GM21529 (cell line): Measurements from ENCODE around the gene CCDC185.

Experiments used
- ATAC-seq: cut with Tn5 transposase; IDR thresholded peaks from one replicate; pipeline ENCODE4 v1.9.1; 2021; ENCODE audit not compliant: unreplicated experiment

Gene CCDC185

DNA sequence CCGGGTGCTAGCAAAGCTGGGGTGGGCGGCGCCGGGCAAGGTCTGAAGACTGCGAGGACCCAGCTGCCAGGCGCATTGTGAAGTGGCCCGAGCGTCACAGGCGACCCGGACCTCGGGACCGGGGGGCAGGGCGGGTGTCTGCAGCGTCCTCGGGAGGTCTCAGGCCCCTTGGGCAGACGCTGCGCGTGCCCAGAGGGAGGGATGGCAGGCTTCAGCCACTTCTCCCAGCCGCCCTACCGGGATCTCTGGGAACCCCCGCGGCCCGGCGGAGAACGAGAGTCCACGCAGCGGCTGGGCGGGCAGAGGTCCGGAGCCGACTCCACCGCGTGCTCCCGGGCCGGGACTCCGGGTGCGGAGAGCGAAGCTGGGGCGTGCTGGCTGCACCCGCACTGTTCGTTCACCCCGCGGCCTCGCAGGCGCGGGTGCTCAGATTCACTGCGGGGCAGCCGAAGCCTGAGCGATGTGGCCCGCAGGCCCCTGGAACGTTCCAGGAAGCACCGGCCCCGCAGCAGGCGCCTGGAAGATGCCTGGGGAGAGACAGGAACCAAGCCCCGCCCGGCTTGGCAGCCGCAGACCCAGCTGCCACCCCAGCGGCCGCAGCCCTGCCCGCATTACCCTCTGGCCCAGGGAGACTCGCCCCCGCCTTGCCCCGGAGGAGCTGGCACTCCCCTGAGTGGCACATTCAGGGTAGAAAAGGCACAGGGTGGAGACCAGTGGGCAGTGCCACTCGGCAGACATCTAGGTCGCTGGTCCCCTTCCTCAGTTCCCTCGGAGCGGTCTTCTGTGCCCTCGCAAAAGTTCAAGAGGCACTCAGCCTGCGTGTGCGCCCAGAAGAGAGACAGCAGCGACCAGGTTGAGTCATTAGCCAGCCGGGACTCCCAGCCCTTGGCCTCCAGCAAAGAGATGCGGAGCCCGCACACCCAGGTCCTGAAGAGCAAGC is at the start of gene CCDC185:
Gene CCDC185, plus strand, starts transcription at position 141 of the 940 bp plus-strand sequence. Its CDS starts 61 bp downstream, at position 202.
- no peak for ATAC-seq

DNA sequence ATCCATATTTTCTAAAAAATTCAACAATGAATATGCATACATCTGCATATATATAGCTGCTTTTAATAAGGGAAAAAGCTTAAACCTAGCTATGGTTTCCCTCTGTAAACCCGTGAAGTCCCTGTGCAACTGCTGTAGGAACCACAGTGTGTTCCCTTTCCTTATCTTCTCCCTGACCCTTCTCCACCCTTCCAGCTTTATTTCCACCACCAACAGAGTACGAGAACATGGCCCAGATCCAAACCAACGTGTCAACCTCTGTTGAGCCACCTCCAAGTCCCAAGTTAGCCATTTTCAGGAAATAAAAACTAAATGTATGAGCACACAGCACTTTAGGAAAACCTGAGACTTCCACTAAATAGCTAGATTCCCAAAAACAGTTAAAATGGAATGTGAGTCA is 49.5 kb upstream of the CCDC185 start:
- ATAC-seq: no peak

DNA sequence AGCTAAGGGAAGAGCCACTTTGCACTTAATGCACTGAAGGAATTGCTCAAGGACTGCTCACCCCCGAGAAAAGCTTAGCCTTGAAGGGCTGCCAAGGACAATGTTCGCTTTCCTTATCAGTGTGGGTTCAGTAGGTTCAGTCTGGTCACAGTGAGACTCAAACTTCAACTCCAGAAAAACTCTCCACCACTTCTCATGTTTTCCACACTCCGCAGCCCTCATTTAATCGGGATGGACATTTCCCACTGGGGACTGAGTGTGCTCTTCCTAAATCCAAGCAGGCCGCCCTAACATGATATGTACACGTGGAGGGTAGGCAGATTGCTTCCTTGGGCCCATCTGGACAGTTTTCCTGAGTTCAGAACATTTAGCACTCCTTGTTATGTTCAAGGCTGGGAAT is 48.7 kb upstream of the CCDC185 start:
- no peak for ATAC-seq

DNA sequence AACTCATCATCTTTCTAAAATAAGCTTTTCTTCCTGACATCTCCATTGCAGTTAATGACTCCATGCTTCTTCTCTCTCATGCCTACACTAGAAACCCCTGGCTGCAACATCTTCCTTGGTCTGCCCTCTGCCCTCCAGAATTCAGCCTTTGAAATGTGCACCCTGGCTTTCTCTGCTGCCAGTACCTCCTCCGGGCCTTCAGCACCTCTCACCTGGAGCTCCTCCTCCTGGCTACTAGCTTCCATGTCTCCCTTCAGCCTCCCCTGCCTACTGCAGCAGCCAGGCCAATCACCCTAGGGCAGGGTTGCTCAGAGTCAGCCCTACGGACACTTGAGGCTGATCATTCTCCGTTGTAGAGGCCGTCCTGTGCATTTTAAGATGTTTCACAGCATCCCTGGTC is 47.5 kb upstream of the CCDC185 start:
- ATAC-seq: no peak

DNA sequence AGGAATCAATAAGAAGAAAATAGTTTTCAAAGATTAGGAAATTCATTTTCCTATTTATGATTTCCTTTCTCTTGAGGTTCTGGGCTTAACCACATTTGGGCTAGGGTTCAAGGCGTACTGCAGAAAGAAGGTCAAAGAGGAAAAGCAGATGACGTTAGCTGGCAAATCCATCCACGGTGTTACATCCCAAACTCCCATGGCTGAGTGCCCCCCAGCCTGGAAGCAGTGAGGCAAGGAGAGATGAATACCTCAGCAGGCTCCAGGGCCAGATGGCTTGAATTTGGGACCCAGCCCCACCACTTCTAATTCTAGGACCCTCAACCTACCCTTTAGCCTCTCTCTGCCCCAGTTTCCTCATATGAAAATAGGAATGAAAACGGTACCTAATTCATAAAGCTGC is 46.9 kb upstream of the CCDC185 start:
- ATAC-seq: no peak

DNA sequence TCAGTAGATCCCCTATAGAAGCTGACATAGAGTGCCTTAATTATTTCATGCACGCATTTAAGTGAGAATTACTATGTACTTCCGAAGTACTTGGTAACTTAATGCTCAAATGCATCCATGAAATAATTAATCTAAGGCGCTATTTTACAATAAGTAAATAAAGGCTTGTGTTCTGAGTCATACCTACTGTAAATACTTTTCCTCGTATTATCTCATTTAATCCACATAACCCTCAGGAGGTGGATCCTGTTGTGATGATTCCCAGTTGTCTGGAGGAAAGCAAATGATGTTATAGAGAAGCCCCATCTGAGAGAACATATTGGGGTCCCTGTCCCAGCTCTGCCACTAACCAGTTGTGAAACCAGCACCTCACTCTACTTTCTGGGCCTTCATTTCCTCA is 45.6 kb upstream of the CCDC185 start:
- ATAC-seq: no peak

DNA sequence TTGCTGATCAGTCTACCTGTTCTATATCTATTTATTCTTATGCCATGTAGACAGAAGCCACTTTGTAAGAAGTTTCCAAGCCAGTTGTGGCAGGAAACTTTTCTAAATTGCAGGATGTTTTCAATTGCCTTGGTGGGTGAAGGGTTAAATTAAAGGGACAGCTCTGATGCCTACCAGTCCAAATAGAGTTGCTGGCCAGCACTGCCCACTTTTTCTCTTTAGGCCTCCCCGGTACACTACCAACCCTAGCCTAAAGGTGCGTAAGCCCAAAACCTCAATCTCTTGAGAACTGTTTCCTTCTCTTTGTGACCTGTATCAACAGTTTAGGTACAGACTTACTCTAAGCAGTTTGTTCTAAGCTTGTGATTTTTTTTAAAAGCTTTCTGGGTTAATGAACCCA is 44.8 kb upstream of the CCDC185 start:
- no peak for ATAC-seq

DNA sequence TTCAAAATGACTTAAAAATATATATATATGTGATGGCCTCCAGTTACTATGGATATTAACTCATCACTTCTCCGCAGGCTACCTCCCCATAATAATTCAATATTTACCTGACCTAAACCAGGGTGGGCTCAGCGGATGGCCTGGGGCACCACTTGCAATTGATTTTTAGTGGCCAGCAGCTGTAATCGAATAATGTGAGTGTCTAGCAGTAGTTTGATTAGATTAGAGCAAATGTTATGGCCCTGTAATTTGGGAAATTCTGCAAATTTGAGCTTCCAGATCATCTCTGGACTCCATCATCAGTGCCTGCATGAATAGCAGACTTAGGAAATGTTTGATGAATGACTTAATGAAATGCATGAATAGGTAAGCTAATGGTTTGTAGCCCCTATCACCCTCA is 44.0 kb upstream of the CCDC185 start:
- ATAC-seq: no peak

DNA sequence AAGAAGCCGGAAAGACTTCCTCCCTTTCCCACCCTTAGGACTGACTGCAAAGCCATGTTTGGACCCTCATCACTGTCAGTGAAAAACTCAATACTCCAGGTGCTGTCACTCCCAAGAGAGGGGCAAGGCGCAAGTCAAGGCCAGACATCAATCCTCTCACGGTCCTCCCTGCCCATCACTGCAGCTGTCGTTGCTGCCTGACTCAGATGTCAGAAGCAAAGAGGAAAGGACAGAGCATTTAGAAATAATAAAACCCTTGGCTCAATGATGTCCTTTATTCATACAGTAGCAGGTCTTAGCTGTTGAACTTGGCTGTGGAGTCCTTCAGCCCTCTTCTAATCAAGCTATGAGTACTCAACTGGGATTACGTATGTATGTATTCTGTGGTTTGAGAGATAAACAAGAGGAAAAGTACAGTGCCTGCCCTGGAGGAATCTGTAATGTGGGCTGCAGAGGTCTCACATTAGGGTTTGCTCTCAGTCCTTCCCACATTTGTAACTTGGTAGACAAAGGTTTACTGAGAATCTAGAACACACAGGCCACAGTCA is 42.8 kb upstream of the CCDC185 start:
- ATAC-seq: no peak

DNA sequence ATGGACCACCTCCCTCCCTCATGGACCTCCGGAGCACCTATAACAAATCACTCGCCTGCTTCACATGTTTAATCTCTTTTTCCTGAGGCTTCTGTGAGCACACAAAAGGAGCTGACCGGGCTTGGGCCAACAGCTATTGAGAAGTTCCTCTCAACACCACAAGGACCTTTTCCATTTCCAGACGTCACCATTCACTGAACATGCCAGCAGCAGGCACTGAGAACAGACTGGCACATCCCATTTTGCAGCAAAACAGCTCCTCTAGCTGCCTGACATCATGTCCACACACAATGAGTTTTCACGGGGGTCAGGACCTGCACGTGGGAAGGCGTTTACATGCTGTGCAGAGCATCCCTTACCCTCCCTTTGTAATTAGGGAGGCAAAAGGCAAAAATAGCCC is 40.3 kb upstream of the CCDC185 start:
- no peak for ATAC-seq

DNA sequence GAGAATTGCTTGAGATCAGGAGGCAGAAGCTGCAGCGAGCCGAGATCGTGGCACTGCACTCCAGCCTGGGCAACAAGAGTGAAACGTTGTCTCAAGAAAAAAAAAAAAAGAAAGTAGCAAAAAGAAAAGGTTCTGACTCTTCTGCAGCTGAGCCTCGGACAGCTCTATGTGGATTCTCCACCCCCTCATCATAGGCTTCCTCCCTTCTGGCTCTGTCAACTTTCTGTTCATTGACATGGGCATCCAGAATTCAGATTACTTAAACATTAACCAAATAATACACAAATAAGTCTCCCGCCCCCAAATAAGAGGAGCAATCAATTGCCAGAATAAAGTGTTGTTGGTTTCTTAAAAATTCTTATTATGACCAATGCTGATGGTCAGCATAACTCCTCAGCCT is 39.3 kb upstream of the CCDC185 start:
- ATAC-seq: no peak

DNA sequence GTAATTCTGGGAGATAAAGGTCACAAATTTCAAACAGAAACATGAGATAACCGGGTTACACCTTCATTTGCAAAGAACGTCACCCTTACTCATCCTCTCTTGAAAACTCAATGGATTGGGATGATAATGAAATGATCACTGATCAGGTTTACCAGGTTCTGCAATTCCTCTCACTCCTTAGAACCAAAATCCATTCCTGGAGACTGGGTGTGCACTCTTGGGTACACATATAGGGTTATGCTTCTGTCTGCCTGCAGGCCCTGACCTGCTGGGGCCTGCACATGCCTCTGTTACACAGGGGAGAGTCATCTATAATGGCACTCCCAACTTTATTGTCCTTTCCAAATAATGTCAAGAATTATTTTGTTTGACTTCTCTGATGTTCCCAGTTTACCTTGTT is 37.5 kb upstream of the CCDC185 start:
- no peak for ATAC-seq

DNA sequence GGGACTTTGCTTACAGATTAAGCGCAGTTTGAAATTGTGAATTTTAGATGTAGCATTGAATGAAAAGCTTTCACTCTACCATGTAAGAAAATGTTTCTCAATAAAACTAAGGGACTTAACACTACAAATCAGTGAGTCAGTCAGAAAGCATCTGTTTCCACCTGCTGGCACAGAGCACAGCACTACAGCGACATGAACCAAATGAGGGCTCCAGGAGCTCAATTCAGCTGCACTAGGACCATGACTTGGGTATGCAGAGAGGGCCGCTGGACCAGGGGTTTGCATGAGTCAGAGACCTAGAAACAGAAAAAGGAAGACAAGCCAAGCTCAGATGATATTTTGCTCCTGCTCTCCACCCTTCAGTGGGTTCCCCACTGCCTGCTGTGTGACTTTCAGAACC is 34.4 kb upstream of the CCDC185 start:
- no peak for ATAC-seq

DNA sequence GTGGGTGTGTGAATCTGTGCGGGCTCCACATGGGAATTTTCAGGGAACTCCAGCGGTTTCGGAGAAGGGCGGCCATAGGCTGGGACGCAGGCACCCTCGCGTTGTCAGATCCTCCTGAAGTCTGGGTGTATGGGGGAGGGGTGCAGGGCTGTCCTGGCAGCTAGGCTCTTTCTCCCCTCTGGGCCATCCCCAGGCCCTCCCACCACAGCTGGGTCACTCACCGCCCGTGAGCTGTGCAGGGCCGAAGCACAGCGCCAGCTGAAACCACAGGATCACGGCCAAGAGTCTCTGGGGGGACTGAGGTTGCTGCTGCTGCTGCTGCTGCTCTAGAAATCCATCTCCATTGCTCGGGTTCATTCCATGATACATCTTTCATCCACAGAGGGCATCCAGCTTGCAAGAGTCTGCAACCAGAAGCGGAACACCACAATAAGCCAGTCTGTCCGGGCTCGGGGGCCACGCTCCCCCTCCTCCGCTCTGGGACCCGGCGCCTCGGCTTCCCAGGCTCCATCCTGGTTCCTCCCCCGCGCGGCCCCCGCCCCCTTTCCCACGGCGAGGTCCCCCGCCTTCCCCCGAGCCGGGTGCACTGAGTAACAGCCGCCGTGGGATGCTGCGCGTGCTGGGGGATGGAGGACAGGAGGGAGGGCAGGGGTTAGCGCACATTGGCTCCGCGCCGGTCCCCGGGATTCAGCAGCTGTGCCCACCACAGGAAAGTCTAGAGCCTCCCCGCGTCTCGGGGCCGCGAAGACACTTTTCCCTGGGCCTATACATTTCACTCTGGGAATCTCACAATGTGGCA is 30.0 kb upstream of the CCDC185 start:
- ATAC-seq: no peak

DNA sequence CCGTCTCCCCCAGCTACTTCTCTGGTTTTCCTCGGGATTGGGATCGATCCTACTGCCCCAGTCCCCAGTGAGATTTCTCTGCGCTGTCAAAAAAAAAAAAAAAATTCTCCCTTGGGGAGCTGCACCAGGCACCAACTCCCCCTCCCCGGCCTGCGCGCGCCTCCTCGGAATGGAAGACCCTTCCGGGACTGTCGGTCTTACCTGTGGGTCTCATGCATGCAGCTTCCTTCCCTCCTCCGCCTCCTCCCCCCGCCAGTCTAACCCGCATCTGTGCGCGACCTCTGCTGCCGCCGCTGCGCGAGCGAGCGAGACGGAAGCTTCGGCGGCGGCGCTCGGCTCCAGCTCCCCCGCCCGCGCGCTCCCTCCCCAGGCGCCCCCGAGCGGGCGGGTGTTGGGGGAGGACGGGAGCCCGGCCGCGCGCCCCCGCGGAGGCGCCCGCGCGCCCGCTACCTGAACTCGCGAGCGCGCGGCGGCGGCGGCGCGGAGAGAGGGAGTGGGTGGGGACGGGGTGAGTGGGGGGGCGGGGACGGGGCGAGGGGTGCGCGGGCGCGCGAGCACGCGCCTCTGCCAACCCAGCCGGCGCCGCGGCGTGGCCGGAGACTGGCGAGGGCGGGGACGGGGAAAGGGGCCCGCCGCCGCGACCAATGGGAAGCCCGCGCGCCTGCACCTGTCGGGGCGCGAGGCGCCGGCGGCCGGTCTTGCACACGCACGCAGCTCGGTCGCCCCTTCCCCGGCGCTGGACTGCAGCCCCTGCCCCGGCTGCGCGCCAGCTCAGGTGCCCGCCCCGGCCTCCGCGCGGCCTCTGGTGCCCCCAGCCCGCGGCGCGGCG is 29.1 kb upstream of the CCDC185 start, which contains the start of gene SUSD4:
Gene SUSD4, minus strand, starts transcription at position 321 of the 829 bp plus-strand sequence. CDS start 751 bp downstream, outside the sequence.
- peak; percentile 56 for ATAC-seq

DNA sequence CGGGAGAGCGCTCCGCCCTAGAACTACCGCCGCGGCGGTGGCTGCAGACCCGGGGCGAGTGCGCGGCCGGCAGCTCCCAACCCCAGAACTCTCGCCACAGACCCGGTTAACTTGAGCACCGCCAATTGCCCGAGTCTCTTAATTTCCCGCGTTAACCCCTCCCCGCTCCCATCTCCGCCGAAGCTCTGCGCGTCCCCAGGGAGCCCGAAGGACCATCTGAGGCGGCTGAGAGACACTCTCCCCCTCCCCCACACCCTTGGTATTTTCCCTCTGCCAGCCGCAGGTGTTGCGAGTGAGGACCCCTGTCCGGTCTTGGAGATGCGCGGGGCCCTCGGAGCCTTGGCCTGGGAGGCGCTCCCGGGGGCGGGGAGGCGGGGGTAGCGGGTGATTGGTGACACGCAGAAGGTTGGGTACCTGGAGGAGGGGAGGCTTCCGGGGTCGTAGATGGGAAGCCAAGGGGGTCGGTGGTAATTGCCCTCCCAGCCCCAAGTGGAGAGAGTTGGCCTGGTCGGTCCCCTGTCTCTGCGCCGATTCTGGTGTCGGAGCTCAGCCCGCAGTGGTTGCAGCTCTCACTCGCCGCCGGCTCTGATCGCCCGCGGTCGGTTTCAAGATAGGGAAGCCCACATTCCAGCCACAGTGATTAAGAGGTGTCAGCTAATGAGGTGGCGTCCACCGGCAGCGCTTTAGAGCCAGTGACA is 28.4 kb upstream of the CCDC185 start:
- ATAC-seq: peak; percentile 17

DNA sequence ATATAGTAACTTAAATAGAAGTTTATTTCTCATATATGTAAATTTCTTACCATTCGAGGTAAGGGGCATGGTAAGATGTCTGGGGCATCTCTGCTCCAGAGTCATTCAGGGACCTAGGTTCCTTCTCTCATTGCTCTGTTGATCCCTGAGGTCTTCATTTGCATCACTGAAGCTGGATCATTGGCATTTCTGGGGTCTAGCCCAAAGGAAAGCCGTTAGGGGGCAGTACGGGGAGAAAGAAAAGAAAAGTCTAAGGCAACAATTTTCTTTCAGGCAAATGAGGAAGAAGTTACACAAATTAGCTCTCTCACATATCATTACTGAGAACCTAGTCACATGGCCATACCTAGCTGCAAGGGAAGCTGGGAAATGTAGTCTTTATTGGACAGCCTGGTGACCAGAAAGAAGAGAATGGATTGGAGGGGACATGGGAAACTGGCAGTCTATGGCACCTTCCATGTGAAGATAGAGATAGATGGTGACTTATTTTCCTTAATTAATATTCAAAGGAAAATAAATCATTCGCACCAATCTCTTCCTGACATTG is 19.1 kb upstream of the CCDC185 start:
- ATAC-seq: no peak

DNA sequence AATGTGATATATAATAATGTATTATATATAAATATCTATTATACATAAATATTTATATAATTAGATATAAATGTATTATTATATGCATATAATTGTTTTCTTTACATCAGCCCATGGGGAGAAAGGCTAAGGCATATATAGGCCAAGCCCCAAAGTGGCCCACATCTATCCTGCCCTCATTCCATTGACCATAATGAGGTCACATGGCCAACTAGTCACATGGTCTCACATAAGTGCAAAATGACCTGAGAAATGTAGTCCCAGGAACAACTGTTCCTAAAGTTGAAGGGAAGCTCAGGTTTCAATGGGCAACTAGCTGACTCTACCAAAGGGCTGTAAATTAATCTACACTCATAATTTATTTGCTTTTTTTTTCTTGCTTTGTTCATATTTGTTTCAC is 14.5 kb upstream of the CCDC185 start:
- no peak for ATAC-seq

DNA sequence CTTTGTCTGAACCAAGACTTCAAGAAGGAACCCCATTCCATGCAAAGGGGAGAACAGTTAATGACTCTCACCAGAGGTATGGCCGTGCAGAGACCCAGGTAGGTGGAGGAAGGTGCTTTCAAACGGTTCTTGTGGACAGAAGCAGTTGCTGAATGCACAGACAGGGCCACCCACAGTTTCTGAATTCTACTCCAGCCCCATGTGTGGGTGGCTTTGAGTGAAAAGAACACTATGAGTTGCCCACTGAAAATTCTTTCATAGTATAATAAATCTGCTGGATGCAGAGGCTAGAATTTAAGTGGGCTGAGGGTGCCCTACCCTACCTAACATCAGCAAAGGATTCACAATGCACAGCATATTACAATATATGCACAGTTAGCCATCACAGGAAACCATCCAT is 7.2 kb upstream of the CCDC185 start:
- ATAC-seq: no peak

DNA sequence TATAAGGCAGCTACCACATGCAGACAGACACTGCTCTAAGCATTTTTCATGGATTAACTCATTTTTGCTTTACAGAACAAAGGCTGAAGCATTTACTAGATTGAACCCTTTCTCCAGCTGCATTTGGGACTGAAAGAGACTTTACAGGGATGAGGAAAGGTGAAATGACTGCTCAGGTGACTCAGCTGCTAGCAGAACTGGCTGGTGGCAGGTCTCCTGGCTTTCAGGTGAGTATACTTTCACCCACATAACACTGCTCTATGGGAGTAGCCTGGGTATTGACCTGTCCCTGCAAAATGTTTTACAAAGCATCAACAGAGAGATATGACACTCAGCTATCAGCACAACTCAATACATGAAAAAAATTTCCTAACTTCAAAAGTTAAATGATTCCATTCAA is 2.6 kb upstream of the CCDC185 start:
- no peak for ATAC-seq
